ENCODE results near the gene LARP4B. TPM values are rescaled to one million over a fixed set of nuclear protein-coding genes. Genes with fewer than 3 reads are reported as not detected.

Gene LARP4B
- total and polyA plus RNA-seq, 2 of the 13 experiments (the other 11 are each of a cell fraction or from before 2014, with no cell fraction given), result 19.5 to 30.2 TPM

DNA sequence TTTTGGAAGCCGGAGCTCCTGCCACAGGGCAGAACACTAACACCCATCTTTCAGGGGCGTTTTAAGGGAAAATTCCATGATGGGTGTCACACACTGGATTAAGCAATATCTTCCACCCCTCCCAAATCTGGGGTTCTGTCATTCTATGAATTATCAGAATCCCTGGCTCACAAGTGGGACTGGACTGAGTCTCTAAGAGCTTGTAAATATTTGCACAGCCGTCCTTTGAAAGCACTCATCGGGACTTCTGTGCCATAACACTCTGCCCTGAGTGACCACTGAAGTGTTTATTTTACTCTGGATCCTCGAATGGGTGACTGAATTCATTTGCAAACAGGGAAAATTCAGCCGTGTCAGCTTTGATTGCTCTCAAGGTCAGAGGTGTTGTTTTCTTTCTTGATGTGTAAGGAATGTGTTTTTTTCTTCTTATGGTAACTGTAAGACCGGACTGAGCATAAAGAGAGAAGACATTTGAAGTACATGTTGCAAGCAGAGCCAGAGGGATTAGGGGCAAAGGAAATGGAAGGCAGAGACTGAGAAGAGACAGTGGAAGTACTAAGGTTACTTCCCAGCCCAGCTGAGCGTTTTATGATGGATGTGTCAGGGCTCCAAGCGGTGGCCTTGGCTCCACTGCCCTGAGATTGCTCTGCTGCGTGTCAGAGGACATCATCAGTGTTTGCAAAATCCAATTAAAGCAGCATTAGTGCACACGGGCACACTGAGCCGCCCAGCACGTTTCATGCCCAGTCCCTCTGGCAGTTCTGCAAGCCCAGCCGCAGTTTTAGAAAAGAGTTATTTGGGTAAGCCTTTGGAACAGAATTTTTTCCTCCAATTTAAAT is 39.0 kb upstream of the LARP4B start (continued):
- TF ChIP-seq, protein P1, sequence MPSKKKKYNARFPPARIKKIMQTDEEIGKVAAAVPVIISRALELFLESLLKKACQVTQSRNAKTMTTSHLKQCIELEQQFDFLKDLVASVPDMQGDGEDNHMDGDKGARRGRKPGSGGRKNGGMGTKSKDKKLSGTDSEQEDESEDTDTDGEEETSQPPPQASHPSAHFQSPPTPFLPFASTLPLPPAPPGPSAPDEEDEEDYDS (CRISPR knock-in tag; IDR thresholded peaks at IDR 0.05), result no peak
- no peak for TF ChIP-seq NFRKB (IDR thresholded peaks at IDR 0.05)
- no peak for TF ChIP-seq SUZ12 (IDR thresholded peaks at IDR 0.05; ENCODE audit: low read depth, low read length)
- no peak for TF ChIP-seq ZNF30 (CRISPR knock-in tag; IDR thresholded peaks at IDR 0.05)
- TF ChIP-seq, protein P2, sequence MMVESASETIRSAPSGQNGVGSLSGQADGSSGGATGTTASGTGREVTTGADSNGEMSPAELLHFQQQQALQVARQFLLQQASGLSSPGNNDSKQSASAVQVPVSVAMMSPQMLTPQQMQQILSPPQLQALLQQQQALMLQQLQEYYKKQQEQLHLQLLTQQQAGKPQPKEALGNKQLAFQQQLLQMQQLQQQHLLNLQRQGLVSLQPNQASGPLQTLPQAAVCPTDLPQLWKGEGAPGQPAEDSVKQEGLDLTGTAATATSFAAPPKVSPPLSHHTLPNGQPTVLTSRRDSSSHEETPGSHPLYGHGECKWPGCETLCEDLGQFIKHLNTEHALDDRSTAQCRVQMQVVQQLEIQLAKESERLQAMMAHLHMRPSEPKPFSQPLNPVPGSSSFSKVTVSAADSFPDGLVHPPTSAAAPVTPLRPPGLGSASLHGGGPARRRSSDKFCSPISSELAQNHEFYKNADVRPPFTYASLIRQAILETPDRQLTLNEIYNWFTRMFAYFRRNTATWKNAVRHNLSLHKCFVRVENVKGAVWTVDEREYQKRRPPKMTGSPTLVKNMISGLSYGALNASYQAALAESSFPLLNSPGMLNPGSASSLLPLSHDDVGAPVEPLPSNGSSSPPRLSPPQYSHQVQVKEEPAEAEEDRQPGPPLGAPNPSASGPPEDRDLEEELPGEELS (CRISPR knock-in tag; IDR thresholded peaks at IDR 0.05), result peak; percentile 59; the same call in 1 of the 2 replicates
- TF ChIP-seq ZNF775 (CRISPR knock-in tag; IDR thresholded peaks at IDR 0.05; ENCODE audit: borderline replicate concordance), result 0 out of 2 replicates have a peak, but pooled peaks have one; percentile 66
- TF ChIP-seq ZNF333 (CRISPR knock-in tag; IDR thresholded peaks at IDR 0.05; ENCODE audit: borderline replicate concordance), result no peak
- TF ChIP-seq RXRB (CRISPR knock-in tag; IDR thresholded peaks at IDR 0.05; ENCODE audit: borderline replicate concordance), result peak; percentile 77; the same call in 1 of the 2 replicates
- no peak for TF ChIP-seq TEAD3 (CRISPR knock-in tag; optimal IDR thresholded peaks at IDR 0.05; ENCODE audit: borderline replicate concordance)
- no peak for TF ChIP-seq RAD21 (CRISPR knock-in tag; IDR thresholded peaks at IDR 0.05)
- TF ChIP-seq, protein P3, sequence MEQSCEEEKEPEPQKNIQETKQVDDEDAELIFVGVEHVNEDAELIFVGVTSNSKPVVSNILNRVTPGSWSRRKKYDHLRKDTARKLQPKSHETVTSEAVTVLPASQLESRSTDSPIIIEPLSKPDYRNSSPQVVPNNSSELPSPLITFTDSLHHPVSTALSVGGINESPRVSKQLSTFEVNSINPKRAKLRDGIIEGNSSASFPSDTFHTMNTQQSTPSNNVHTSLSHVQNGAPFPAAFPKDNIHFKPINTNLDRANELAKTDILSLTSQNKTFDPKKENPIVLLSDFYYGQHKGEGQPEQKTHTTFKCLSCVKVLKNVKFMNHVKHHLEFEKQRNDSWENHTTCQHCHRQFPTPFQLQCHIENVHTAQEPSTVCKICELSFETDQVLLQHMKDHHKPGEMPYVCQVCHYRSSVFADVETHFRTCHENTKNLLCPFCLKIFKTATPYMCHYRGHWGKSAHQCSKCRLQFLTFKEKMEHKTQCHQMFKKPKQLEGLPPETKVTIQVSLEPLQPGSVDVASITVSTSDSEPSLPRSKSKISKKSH (CRISPR knock-in tag; IDR thresholded peaks at IDR 0.05; ENCODE audit: borderline replicate concordance), result no peak
- peak; percentile 76; the same call in 1 of the 2 replicates for TF ChIP-seq FOXK1 (CRISPR knock-in tag; IDR thresholded peaks at IDR 0.05; ENCODE audit: borderline replicate concordance, low read depth)
- TF ChIP-seq, protein P4, sequence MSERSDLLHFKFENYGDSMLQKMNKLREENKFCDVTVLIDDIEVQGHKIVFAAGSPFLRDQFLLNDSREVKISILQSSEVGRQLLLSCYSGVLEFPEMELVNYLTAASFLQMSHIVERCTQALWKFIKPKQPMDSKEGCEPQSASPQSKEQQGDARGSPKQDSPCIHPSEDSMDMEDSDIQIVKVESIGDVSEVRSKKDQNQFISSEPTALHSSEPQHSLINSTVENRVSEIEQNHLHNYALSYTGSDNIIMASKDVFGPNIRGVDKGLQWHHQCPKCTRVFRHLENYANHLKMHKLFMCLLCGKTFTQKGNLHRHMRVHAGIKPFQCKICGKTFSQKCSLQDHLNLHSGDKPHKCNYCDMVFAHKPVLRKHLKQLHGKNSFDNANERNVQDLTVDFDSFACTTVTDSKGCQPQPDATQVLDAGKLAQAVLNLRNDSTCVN (CRISPR knock-in tag; IDR thresholded peaks at IDR 0.05; ENCODE audit: borderline replicate concordance), result peak; percentile 94
- TF ChIP-seq, protein P5, sequence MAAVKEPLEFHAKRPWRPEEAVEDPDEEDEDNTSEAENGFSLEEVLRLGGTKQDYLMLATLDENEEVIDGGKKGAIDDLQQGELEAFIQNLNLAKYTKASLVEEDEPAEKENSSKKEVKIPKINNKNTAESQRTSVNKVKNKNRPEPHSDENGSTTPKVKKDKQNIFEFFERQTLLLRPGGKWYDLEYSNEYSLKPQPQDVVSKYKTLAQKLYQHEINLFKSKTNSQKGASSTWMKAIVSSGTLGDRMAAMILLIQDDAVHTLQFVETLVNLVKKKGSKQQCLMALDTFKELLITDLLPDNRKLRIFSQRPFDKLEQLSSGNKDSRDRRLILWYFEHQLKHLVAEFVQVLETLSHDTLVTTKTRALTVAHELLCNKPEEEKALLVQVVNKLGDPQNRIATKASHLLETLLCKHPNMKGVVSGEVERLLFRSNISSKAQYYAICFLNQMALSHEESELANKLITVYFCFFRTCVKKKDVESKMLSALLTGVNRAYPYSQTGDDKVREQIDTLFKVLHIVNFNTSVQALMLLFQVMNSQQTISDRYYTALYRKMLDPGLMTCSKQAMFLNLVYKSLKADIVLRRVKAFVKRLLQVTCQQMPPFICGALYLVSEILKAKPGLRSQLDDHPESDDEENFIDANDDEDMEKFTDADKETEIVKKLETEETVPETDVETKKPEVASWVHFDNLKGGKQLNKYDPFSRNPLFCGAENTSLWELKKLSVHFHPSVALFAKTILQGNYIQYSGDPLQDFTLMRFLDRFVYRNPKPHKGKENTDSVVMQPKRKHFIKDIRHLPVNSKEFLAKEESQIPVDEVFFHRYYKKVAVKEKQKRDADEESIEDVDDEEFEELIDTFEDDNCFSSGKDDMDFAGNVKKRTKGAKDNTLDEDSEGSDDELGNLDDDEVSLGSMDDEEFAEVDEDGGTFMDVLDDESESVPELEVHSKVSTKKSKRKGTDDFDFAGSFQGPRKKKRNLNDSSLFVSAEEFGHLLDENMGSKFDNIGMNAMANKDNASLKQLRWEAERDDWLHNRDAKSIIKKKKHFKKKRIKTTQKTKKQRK (IDR thresholded peaks at IDR 0.05; ENCODE audit: low read length), result no peak
- TF ChIP-seq ZNF276 (CRISPR knock-in tag; IDR thresholded peaks at IDR 0.05; ENCODE audit: low read depth), result no peak
- TF ChIP-seq CHCHD3 (CRISPR knock-in tag; IDR thresholded peaks at IDR 0.05), result no peak
